Activated CD8-positive, alpha-beta memory T cell treated with anti-CD3 and anti-CD28 coated beads for 36 hours (primary cell): ENCODE data around the gene PIGZ. TPM values are rescaled to one million over a fixed set of nuclear protein-coding genes. Genes with fewer than 3 reads are reported as not detected.

Source experiments
- CTCF ChIA-PET: fragments of 350-600 bp; sonication (Branson Sonifier 250); formaldehyde crosslinking; loops from one replicate; lab custom pipeline; 2021; ENCODE audit warnings: antibody characterized with exemption; lab: Charles Lee
- POLR2A ChIA-PET: fragments of 350-600 bp; sonication (Branson Sonifier 250); formaldehyde crosslinking; loops from one replicate; lab custom pipeline; 2021; ENCODE audit warnings: antibody characterized with exemption; lab: Charles Lee
- total RNA-seq, 2 experiments: library from RNA; stranded (reverse); gene quantifications; one replicate each; pipeline ENCODE4 v1.2.3, GENCODE V29; 2021

The PIGZ gene
- total RNA-seq, 2 experiments from 2014 or later, result 0.51 to 0.57 TPM

DNA sequence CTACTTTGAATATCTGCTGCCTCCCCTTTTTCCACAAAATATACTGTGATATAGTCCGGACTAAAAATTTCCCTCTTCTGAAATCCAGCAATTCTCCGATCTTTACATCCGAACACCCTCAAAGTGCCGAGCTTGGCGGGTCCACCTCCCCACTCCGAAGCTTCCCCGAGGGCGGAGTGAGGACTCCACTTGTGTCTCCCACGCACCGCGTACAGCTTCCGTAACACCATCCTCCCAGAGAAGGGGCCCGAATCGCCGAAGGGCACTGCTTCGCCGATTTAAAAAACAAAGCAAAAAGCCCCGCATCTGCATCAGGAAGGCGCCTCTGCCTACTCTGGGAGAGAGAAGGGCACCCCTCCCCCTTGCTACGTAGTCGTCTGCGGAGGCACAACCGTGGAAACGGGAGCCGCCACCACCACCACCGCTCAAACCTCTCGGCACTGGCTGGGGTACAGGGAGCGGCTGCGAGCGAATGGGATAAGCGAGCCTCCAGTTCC, 26.9 kb downstream of the PIGZ start:
- CTCF ChIA-PET, result interaction anchor here (0.6 to 3.1 kb wide), 12 partner anchors 10 to 372 kb away, joined by 3 to 25 read pairs (median 4); partner anchors contain the start of genes MELTF, PIGZ and SENP5

DNA sequence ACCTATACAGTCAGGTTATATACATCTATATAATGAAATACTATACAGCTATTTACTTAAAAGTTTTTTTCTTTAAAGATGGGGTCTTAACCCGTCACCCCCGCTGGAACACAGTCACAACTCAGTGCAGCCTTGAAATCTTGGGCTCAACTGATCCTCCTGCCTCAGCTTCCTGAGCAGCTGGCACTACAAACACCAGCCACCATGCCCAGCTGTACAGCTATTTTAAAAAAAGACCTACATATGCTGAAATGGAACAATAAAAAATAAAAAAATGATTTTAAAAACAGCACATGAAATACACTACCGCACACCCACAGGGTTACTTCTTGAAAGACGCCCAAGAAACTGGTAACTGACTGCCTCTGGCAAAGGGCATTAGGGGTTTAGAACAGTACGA, 30.1 kb downstream of the PIGZ start:
- POLR2A ChIA-PET, result interaction anchor here (1.4 kb wide), 1 partner anchor 71 kb away, joined by 3 read pairs; the partner anchor contains the start of gene SENP5
- CTCF ChIA-PET, result no interaction called here

More for the DNA sequence above, 26.9 kb downstream of the PIGZ start:
- POLR2A ChIA-PET, result interaction anchor here (0.5 to 2.7 kb wide), 5 partner anchors 28 to 535 kb away, joined by 4 to 24 read pairs (median 6); partner anchors contain the start of genes PIGZ and SENP5

DNA sequence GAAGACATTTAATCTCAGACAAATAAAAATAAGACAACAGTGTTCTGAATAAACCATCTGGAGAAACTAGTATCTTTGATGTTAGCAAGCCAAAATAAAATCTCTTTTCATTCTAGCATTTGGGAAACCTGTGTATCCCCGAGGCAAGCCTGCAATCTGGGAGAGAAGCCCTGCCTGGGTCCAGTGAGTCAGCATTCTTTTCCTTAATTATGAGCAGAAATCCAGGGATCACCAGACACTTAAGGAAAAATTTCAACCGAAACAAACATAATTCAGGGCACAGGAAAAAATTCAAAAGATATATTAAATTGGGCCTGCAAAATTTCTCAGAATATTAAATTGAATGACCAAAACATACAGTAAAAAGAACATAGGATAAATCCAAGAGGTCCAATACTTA, 30.5 kb downstream of the PIGZ start:
- ChIA-PET POLR2A (interaction anchor here (1.4 kb wide), 1 partner anchor 70 kb away, joined by 3 read pairs; the partner anchor contains the start of gene SENP5), CTCF (no interaction called here)

DNA sequence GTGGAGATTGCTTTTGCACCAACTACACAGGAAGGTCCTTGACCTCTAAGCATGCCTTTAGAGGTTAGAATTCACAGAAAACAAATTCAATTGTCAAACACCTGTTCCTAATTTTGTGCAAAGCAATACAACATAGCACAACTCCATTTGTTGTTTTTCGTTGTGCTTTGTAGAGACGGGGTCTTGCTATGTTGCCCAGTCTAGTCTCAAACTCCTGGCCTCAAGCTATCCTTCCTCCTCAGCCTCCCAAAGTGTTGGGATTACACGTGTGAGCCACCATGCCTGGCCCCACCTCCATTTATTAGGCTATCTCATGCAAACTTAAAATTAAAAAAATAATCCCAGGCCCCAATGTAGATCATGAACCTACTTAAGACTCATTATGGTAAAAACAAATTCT, 32.3 kb downstream of the PIGZ start:
- ChIA-PET POLR2A (no interaction called here), CTCF (no interaction called here)

DNA sequence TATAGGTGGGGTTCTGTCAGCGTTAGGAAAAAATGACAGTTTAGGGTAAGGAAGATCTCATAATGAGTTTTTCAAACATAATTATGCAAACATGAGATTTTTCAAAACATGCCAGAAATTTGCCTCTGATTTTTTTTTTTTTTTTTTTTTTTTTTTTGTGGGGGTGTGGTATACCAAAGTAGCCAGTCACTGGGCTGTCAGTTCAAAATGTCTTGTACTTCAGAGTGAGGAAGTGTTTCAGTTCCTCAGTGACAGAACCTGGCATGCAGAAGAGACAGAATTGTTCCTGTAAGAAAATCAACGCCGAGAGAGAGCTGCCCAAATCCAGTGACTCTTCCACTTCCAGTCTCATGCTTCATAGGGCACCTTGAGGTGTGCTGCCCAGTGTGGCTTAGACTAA, 36.0 kb downstream of the PIGZ start:
- ChIA-PET CTCF (interaction anchor here (0.8 kb wide), 1 partner anchor 8 kb away, joined by 3 read pairs; no protein-coding TSS in a partner anchor), POLR2A (interaction anchor here (0.7 kb wide), 1 partner anchor 364 kb away, joined by 4 read pairs; no protein-coding TSS in a partner anchor)

DNA sequence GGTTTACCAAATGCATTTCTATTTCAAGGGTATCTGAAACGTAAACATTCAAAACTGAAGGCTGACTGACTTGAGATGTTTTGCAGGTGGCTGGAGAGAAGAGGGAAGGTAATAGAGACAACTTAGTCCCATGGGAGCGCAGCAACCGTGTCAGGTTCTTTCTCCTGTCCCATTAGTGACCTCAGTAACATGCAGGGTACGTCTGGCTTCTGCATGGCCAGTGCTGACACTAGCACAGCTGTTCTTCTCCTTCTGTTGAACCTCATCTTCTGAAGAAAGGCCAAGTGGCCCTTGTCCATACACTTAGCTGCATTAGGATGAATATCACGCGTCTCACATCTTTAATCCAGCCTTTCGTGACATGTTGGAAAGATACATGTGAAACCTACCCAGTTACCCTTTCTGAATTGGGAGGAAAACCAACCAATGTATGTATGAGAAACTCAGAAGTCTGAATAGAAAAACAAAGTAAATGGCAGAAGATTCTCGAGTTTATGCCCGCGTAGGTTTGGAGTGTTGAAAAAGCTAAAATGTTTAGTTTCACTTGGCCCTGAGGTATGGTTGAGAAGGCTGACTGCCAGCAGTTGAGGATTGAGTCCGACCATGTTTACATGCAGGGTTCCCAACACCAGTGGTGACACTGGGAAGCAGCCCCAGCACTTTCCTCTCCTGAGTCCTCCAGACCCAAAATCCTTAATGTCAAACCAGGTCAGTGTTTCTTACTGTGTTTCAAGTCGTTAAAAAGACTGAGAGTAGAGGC, 36.6 kb downstream of the PIGZ start:
- ChIA-PET POLR2A (interaction anchor here (0.7 kb wide), 1 partner anchor 363 kb away, joined by 4 read pairs; no protein-coding TSS in a partner anchor), CTCF (no interaction called here)

DNA sequence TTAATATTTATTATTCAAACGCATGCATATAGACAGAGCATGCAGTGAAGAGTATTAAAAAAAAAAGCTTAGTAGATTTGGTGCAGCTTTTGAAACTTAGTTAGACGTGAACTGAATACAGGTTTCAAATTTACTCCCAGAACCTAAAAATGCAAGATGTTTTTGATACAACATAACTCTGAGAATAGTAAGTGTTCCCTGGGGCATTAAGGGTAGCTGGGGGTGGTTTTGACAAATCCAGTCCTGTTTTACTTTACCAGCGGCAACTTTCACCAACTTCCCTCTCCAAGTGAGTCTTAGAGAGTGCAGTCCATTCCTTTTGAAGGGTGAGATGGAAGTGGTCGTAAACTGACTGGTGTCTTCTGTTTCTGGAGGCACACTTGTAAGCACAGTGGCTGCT, 37.5 kb downstream of the PIGZ start:
- POLR2A ChIA-PET, result no interaction called here
- CTCF ChIA-PET, result no interaction called here

DNA sequence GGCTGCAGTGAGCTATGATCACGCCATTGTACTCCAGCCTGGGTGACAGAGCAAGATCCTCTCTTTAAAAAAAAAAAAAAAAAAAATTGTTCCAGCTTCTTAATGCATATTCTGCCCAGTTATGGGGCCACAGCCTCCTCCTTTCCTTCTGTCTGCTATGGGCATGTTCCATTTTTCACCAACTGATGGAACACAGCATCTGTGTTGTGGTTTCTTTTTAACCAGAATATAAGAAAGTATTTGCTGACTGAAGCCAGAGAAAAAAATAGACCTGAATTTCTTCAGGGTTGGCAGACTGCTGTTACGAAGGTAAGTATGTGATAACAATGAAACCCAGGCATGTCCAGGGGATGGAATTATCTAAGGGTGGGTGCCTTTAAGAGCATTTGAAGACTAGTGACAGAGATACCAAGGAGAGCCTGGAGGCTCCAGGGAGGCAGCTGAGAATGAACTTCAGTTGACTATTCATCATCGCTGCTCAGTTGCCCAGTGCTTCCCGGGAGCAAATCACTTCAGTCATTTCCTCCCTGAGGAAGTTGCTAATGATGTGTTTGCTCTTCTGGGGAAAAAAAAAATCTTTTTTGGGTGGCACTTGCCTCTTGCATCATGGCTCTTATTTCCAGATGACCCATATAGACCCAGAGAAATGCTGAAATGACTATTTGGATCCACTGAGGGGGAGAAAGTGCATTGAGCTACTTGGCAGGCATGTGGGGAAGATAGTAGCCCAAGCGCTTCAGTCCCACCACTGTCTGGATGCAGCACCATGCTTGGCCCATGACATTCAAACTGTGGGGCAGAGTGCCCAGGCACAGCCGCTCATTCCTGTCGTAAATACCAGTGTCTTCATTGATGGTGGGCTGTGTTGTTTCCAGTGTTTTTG, 40.8 kb downstream of the PIGZ start:
- ChIA-PET CTCF (interaction anchor here (1.0 kb wide), 1 partner anchor 19 kb away, joined by 3 read pairs; no protein-coding TSS in a partner anchor), POLR2A (no interaction called here)

DNA sequence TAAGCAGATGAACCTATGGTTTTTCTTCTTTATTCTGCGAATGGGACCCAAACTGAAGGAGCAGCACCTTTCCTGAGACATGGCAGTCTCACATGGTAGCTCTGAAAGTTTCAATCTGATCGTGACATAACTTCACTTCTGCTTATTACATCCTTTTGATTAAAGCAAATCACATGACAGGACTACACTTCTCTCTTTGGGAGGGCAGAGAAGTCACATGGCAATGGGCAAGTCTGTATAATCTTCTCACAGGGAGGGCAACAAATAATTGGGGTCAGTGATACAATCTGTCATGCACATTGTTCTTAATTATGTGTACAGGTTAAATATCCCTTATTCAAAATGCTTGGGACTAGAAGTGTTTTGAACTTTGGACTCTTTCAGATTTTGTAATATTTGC, 47.9 kb downstream of the PIGZ start:
- ChIA-PET POLR2A (no interaction called here), CTCF (no interaction called here)

DNA sequence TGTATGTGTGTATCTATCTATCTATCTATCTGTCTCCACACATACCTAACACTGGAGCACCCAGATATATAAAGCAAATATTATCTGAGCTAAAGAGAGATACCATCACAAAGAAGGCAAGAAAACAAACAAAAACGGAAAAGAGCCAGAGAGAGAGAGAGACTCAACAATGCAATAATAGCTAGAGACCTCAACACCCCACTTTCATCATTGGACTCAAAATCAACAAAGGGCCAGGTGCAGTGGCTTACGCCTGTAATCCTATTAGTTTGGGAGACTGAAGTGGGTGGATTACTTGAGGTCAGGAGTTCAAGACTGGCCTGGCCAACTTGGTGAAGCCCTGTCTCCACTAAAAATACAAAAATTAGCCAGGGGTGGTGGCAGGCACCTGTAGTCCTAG, 49.7 kb downstream of the PIGZ start:
- ChIA-PET POLR2A (no interaction called here), CTCF (no interaction called here)

DNA sequence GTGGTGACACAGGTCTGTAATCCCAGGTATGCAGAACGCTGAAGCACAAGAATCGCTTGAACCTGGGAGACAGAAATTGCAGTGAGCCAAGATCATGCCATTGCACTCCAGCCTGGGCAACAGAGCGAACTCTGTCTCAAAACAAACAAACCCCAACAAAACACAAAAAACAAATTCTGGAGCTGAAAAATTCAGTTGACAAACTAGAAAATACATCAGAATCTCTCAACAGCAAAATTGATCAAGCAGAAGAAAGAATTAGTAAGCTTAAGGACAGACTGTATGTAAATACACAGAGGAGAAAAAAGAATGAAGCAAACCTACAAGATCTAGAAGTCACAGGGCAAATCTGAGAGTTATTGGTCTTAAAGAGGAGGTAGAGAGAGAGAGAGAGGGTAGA, 51.6 kb downstream of the PIGZ start:
- POLR2A ChIA-PET, result no interaction called here
- CTCF ChIA-PET, result no interaction called here

DNA sequence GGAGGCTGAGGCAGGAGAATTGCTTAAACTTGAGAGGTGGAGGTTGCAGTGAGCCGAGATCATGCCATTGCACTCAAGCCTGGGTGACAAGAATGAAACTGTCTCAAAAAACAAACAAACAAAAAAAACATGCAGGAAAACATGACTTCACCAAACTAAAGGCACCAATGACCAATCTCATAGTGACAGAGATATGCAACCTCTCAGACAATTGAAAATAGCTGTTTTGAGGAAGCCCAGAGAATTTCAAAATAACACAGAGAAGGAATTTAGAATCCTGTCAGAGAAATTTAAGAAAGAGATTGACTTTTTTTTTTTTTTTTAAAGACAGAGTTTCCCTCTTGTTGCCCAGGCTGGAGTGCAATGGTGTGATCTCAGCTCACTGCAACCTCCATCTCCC, 52.4 kb downstream of the PIGZ start:
- POLR2A ChIA-PET, result no interaction called here

DNA sequence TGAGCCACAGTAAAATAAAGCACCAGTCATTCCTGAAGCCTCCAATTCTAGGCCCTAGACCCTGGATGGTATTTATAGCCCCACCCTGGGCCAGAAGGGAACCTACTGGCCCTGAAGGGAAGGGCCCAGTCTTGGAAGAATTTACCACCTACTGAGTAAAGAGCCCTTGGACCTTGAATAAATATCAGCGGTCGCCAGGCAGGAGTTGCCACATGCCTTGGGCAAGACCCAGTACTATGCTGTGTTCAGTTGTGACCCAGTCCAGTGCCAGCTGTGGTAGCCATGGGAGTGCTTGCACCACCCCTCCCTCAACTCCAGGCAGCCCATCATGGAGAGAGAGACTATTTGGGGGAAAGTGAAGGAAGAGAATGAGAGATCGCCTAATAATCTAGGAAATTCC, 53.3 kb downstream of the PIGZ start:
- POLR2A ChIA-PET, result no interaction called here
- CTCF ChIA-PET, result interaction anchor here (1.7 kb wide), 1 partner anchor 27 kb away, joined by 3 read pairs; the partner anchor contains the start of gene NCBP2

More for the DNA sequence above, 52.4 kb downstream of the PIGZ start:
- CTCF ChIA-PET, result interaction anchor here (1.7 kb wide), 1 partner anchor 26 kb away, joined by 3 read pairs; the partner anchor contains the start of gene NCBP2

DNA sequence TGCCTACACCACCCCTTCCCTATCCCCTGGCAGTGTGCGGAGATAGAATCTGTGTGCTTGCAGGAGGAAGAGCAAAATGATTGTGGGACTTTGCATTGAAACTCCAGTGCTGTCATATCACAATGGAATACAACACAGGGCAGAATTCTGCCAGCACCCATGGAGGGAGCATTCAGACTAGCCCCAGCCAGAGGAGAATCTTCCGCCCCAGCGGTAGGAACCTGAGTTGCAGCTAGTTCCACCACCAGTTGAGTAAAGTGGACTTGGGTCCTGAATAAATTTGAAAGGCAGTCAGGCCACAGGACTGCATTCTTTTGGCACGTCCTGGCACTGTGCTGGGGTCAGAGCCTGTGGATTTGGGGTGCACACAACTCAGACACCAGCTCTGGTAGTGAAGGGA, 53.8 kb downstream of the PIGZ start:
- POLR2A ChIA-PET, result no interaction called here
- CTCF ChIA-PET, result interaction anchor here (1.7 kb wide), 1 partner anchor 27 kb away, joined by 3 read pairs; the partner anchor contains the start of gene NCBP2

DNA sequence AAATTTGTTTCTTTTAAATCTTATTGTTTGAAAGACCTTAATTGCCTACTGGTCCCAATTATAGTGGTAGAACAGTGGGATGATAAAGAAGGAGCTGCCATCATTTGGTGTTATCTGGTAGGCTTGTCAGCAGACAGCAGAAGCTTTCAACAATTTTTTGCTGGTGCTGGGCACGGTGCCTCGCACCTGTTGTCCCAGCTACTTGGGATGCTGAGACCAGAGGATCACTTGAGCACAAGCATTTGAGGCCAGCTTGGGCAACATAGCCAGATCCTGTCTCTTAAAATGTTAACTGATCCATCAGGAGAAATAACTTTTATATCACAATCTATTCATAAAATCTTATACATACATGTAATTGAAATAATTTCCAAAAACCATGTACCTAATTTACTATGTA, 64.9 kb downstream of the PIGZ start:
- POLR2A ChIA-PET, result no interaction called here

DNA sequence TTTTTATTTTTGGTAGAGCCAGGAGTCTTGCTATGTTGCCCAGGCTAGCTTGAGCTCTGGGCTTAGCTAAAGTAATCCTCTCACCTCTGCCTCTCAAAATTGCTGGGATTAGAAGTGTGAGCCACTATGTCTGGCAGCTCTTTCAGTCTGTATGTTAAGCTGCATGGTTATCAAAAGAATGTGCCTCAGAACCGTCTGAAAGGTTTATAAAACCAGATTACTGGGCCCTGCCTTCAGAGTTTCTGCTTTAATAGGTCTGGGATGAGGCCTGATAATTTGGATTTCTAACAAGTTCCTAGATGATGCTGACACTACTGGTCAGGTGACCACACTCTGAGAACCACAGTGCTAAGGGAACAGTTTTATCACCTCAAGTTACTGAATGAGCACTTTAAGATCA, 66.3 kb downstream of the PIGZ start:
- POLR2A ChIA-PET, result interaction anchor here (0.6 kb wide), 1 partner anchor 59 kb away, joined by 3 read pairs; no protein-coding TSS in a partner anchor

More for the DNA sequence above, 64.9 kb downstream of the PIGZ start:
- CTCF ChIA-PET, result no interaction called here

DNA sequence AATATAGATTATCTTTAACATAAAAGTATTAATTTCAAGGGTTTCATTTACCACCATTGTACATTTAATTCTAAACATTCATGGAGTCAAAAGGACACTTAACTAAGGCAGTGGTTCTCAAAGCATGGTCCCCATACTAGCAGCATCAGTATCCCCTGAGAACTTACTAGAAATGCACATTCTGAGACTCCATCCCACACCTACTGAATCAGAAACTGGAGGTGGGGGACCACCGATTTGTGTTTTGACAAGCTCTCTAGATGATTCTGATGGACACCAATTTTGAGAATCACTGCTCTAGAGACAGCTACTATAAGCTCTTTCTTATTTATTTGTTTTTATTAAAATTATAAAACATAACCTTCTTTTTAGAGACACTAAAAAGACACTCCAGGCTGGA, 66.9 kb downstream of the PIGZ start:
- ChIA-PET CTCF (no interaction called here), POLR2A (no interaction called here)

More for the DNA sequence above, 66.3 kb downstream of the PIGZ start:
- CTCF ChIA-PET, result interaction anchor here (0.5 kb wide), 1 partner anchor 94 kb away, joined by 3 read pairs; no protein-coding TSS in a partner anchor
